ENCODE data around the gene PCBP3.
A peak's percentile ranks its signal among the peaks of the same experiment; 100 is the strongest.
"Not testable (repeated sequence)": the region's sequence is repeated elsewhere in the genome, so short reads cannot be mapped to it uniquely, and the experiment has no call there.

PCBP3 gene

GRCh38 chr21:45957551-45957950 lies 314.0 kb downstream of the PCBP3 start:
- no peak for DNase-seq

- DNase-seq, result no peak
These were observed 314.6 kb downstream of the PCBP3 start for GRCh38 chr21:45957981-45958600.

GRCh38 chr21:45959182-45959581 lies 315.7 kb downstream of the PCBP3 start:
- no peak for DNase-seq

- DNase-seq, result no peak
These were observed 316.4 kb downstream of the PCBP3 start for GRCh38 chr21:45959779-45960390.

GRCh38 chr21:45961408-45961807 lies 317.9 kb downstream of the PCBP3 start:
- DNase-seq, result not testable (repeated sequence)

GRCh38 chr21:45962531-45963231 lies 319.2 kb downstream of the PCBP3 start:
- DNase-seq, result no peak

GRCh38 chr21:45963232-45963570 lies 319.7 kb downstream of the PCBP3 start:
- no peak for DNase-seq

- DNase-seq, result no peak
These were observed 321.1 kb downstream of the PCBP3 start for GRCh38 chr21:45964649-45965048.

GRCh38 chr21:45965084-45965809 lies 321.7 kb downstream of the PCBP3 start:
- no peak for DNase-seq

- DNase-seq, result no peak
These were observed 323.4 kb downstream of the PCBP3 start for GRCh38 chr21:45966791-45967394.

GRCh38 chr21:45969921-45970673 lies 326.6 kb downstream of the PCBP3 start:
- DNase-seq, result no peak

- peak; percentile 55 for DNase-seq
These were observed 327.4 kb downstream of the PCBP3 start for GRCh38 chr21:45970674-45971615.

GRCh38 chr21:45971616-45972352 lies 328.3 kb downstream of the PCBP3 start:
- DNase-seq, result no peak

GRCh38 chr21:45972353-45972715 lies 328.8 kb downstream of the PCBP3 start:
- no peak for DNase-seq

- DNase-seq, result no peak
These were observed 329.4 kb downstream of the PCBP3 start for GRCh38 chr21:45972716-45973474.

- DNase-seq, result peak; percentile 82
These were observed 330.0 kb downstream of the PCBP3 start for GRCh38 chr21:45973475-45974072.

- peak; percentile 23 for DNase-seq
These were observed 330.8 kb downstream of the PCBP3 start for GRCh38 chr21:45974073-45975019.

GRCh38 chr21:45975020-45975666 lies 331.6 kb downstream of the PCBP3 start:
- DNase-seq, result no peak
